Adrenal gland (tissue), 12 donors: ENCODE data around the gene NFIC. TPM values are rescaled to one million over a fixed set of nuclear protein-coding genes. Genes with fewer than 3 reads are reported as not detected.

Source experiments
- DNase-seq, 7 donors: peaks; one replicate each; pipeline ENCODE4 v3.0.0-alpha.2; 2019 to 2020
- H3K27ac ChIP-seq, 5 donors: fragments of 200-600 bp; sonication (generic) in 4 of 5; 1 replicate in 3 of 5; 2 replicates in 2 of 5; pipeline versions ENCODE4 v1.5.1 to v1.8.0; 2016 to 2020; ENCODE audit warnings: mild to moderate bottlenecking in 1 of 5
- H3K27me3 ChIP-seq: fragments of 200-600 bp; 2 replicates; pipeline ENCODE4 v1.8.0; 2021
- H3K36me3 ChIP-seq, 2 donors: fragments of 200-600 bp; replicated peaks in 1 of 2; 1 replicate in 1 of 2; 2 replicates in 1 of 2; pipeline versions ENCODE4 v1.5.1 to v1.8.0; 2018 to 2022
- H3K4me1 ChIP-seq, 2 donors: fragments of 200-600 bp; replicated peaks in 1 of 2; 1 replicate in 1 of 2; 2 replicates in 1 of 2; pipeline versions ENCODE4 v1.5.1 to v1.8.0; 2018 to 2021
- H3K4me3 ChIP-seq, 4 donors: fragments of 200-600 bp; sonication (generic) in 3 of 4; one replicate each; pipeline ENCODE4 v1.5.1; 2016 to 2018
- H3K9me3 ChIP-seq, 3 donors: fragments of 200-600 bp; sonication (generic) in 1 of 3; replicated peaks in 1 of 3; 1 replicate in 2 of 3; 2 replicates in 1 of 3; pipeline versions ENCODE4 v1.5.1 to v1.8.0; 2016 to 2021
- CTCF ChIP-seq, 6 experiments: fragments of 450-650 bp in 4 of 6; fragments of 200-600 bp in 2 of 6; sonication (generic) in 1 of 6; IDR thresholded peaks; 1 replicate in 5 of 6; 2 replicates in 1 of 6; pipeline versions ENCODE4 v1.5.1 to v1.8.0; 2016 to 2021; ENCODE audit warnings: antibody characterized with exemption in 6 of 6, mild to moderate bottlenecking in 2 of 6, moderate library complexity in 1 of 6
- POLR2A ChIP-seq, 2 donors: fragments of 450-650 bp; IDR thresholded peaks; one replicate each; pipeline ENCODE4 v1.6.1; 2017; ENCODE audit warnings: antibody characterized with exemption in 2 of 2, mild to moderate bottlenecking in 2 of 2, moderate library complexity in 1 of 2
- WGBS, 4 donors: extraction: QIAGEN DNeasy Blood & Tissue Kit in 2 of 4; methylation state at CpG; one replicate each; pipeline versions ENCODE4 v1.1.5 to v1.1.7; 2013 to 2017; 5-methylcytosine and 5-hydroxymethylcytosine counted together
- intact Hi-C, 2 donors: fragments of 100-400 bp; cut with DNase I; formaldehyde crosslinking; loops; one replicate each; pipeline versions ENCODE4 v1.14.1 to v1.15.0; 2022 to 2023
- polyA plus RNA-seq, 3 donors: library from polyadenylated mRNA; stranded (reverse); fragments of 200-250 nt in 2 of 3; fragments of 350-450 nt in 1 of 3; fragmentation: Illumina TruSeq in 1 of 3; extraction: RNeasy Lipid Tissue Mini Kit (QIAGEN cat#74804) in 1 of 3; gene quantifications; one replicate each; pipeline ENCODE4 v1.2.3, GENCODE V29; 2013 to 2014
- total RNA-seq, 9 donors: library from RNA; depleted of rRNA in 4 of 9; stranded (reverse); fragments of >200 nt in 4 of 9; fragments of 120-200 nt in 1 of 9; fragmentation: NEBNext Ultra II Directional in 1 of 9; extraction: Animal tissue kit (Norgen Biotek cat#: 25700) in 1 of 9; gene quantifications; one replicate each; pipeline versions ENCODE4 v1.1.0 to v1.2.4, GENCODE V29; 2013 to 2023
- donor health status: healthy with polysubstance abuse.
- donor health status: Bipolar disorder and iron deficiency.
- donor health status: DM: yes; HTN: yes; CAD: no.
- donor health status: DM: no; HTN: no; CAD: no.
- donor health status: DM: no; HTN: no; CAD: no.
- donor health status: DM: yes; HTN: yes; CAD: no.

The NFIC gene
- total and polyA plus RNA-seq, 12 donors = 3.5 to 329 (median 171) TPM

GRCh38 chr19:3404324-3405260 is 38.2 kb downstream of the NFIC start:
- H3K27ac ChIP-seq = peak overlapping the region; percentile 98 to 100 (median 99)
- H3K4me3 ChIP-seq = peak overlapping the region in 1 of 4 donors; percentile 52
- DNase-seq = peak; percentile 90 to 93 (median 91)
- TF ChIP-seq POLR2A (IDR thresholded peaks at IDR 0.05) (peak in 1 of 2 donors; percentile 57), CTCF (IDR thresholded peaks at IDR 0.05) (peak in 1 of 6 experiments; percentile 7)
- 16 to 27% (median 22%) methylated on average over 41 to 62 of the region's 62 CpGs for WGBS, 4 donors
- intact Hi-C loops = loop anchor here in 1 of 2 donors (5.0 kb wide), 1 partner anchor 37 kb away; the partner anchor contains the start of gene NFIC
- no peaks in the 10 kb centered on the region for H3K27me3 ChIP-seq
- H3K36me3 ChIP-seq = peaks cover 0 to 5% of the 10 kb centered on the region in 2 donors
- H3K4me1 ChIP-seq = peaks cover 36 to 71% of the 10 kb centered on the region in 2 donors
- H3K9me3 ChIP-seq = no peaks in the 10 kb centered on the region

GRCh38 chr19:3405261-3405653 is 38.9 kb downstream of the NFIC start:
- Histone ChIP-seq H3K4me1 (peaks cover 36 to 73% of the 10 kb centered on the region in 2 donors), H3K4me3 (peak overlapping the region in 1 of 4 donors; percentile 52), H3K27me3 (no peaks in the 10 kb centered on the region), H3K36me3 (peaks cover 0 to 5% of the 10 kb centered on the region in 2 donors), H3K9me3 (no peaks in the 10 kb centered on the region), H3K27ac (peak overlapping the region; percentile 98 to 100 (median 99))
- WGBS, 4 donors = 45 to 67% (median 51%) methylated on average over 6 of the region's 6 CpGs
- TF ChIP-seq POLR2A (IDR thresholded peaks at IDR 0.05) = no peak
- TF ChIP-seq CTCF (IDR thresholded peaks at IDR 0.05) = no peak
- intact Hi-C loops = no loop called here
- DNase-seq = no peak

GRCh38 chr19:3406571-3407111 is 40.3 kb downstream of the NFIC start:
- TF ChIP-seq CTCF (IDR thresholded peaks at IDR 0.05) (no peak), POLR2A (IDR thresholded peaks at IDR 0.05) (no peak)
- no peak overlapping the region for H3K4me3 ChIP-seq
- no peaks in the 10 kb centered on the region for H3K9me3 ChIP-seq
- peaks cover 0 to 10% of the 10 kb centered on the region in 2 donors for H3K36me3 ChIP-seq
- DNase-seq = no peak
- peaks cover 36 to 69% of the 10 kb centered on the region in 2 donors for H3K4me1 ChIP-seq
- no peaks in the 10 kb centered on the region for H3K27me3 ChIP-seq
- H3K27ac ChIP-seq = peak overlapping the region in 3 of 5 donors; percentile 90 to 100 (median 99)
- intact Hi-C loops = no loop called here
- WGBS, 4 donors = 66 to 77% (median 69%) methylated on average over 15 of the region's 15 CpGs
